HCT116 (cell line): Measurements from ENCODE around the gene COG8. TPM values are rescaled to one million over a fixed set of nuclear protein-coding genes. Genes with fewer than 3 reads are reported as not detected.

Source experiments
- ATAC-seq: fragments of 200-7000 bp; cut with Tn5 transposase; 2 replicates; pipeline ENCODE4 v1.9.1; 2020; ENCODE audit warnings: mild to moderate bottlenecking, moderate library complexity
- BruUV-seq: library from RNA; stranded (reverse); fragments of 400-500 nt; replicated peaks from 2 replicates; lab custom pipeline; 2021; lab: Mats Ljungman, UMichigan
- CTCF ChIA-PET: fragments of 300-600 bp; sonication (Branson Sonifier 250); formaldehyde crosslinking; loops from one replicate; lab custom pipeline; 2021; ENCODE audit warnings: antibody characterized with exemption; lab: Charles Lee
- POLR2A ChIA-PET: fragments of 300-600, 350-600 bp; sonication (Branson Sonifier 250); formaldehyde crosslinking; loops from one replicate; lab custom pipeline; 2021; ENCODE audit warnings: antibody characterized with exemption; lab: Charles Lee
- RAD21 ChIA-PET, 2 experiments: fragments of 300-600 bp; sonication (Branson Sonifier 250); formaldehyde crosslinking; loops; one replicate each; lab custom pipeline; 2023; ENCODE audit warnings: low total read pairs in 2 of 2; ENCODE audit not compliant: uncharacterized antibody in 2 of 2, unreplicated experiment in 2 of 2, low non-redundant PET in 1 of 2; lab: Charles Lee
- DNase-seq: peaks from one replicate; pipeline ENCODE4 v3.0.0-alpha.2; 2010; ENCODE audit warnings: low read depth, low spot score
- H2AFZ ChIP-seq: fragments of 200-600 bp; shearing (Covaris generic), sonication (generic); 2 replicates; pipeline ENCODE4 v1.6.1; 2017; ENCODE audit warnings: low read depth, mixed run types, mixed read lengths, antibody characterized with exemption, low read length; ENCODE audit not compliant: poor library complexity, severe bottlenecking
- H3K27ac ChIP-seq: 2 replicates; pipeline ENCODE4 v1.5.1; 2012; ENCODE audit warnings: low read depth, low read length
- H3K27me3 ChIP-seq: fragments of 200-600 bp; sonication (generic); 2 replicates; pipeline ENCODE4 v1.6.1; 2016; ENCODE audit warnings: mixed run types, low read length, mixed read lengths; ENCODE audit not compliant: insufficient read depth
- H3K36me3 ChIP-seq, 2 experiments: fragments of 200-500 bp in 1 of 2; fragments of 200-600 bp in 1 of 2; sonication (Bioruptor generic) in 1 of 2; sonication (generic) in 1 of 2; 2 replicates each; pipeline versions ENCODE4 v1.5.1 to v1.6.1; 2014 to 2016; ENCODE audit warnings: low read length in 2 of 2, inconsistent platforms in 1 of 2, mixed read lengths in 1 of 2, mixed run types in 1 of 2; ENCODE audit not compliant: insufficient read depth in 2 of 2, control insufficient read depth in 1 of 2
- H3K4me1 ChIP-seq, 2 experiments: fragments of 200-600 bp in 1 of 2; sonication (generic) in 1 of 2; 2 replicates each; pipeline versions ENCODE4 v1.5.1 to v1.6.1; 2012 to 2017; ENCODE audit warnings: low read length in 2 of 2, inconsistent platforms in 1 of 2, mild to moderate bottlenecking in 1 of 2, mixed read lengths in 1 of 2, mixed run types in 1 of 2, moderate library complexity in 1 of 2; ENCODE audit not compliant: insufficient read depth in 2 of 2, control insufficient read depth in 1 of 2
- H3K4me2 ChIP-seq: fragments of 200-600 bp; sonication (generic); 2 replicates; pipeline ENCODE4 v1.6.1; 2017; ENCODE audit warnings: mixed run types, low read length, mixed read lengths
- H3K4me3 ChIP-seq, 2 experiments: fragments of 200-600 bp in 1 of 2; sonication (generic) in 1 of 2; replicated peaks in 1 of 2; 2 replicates each; pipeline ENCODE4 v1.5.1; 2011 to 2016; ENCODE audit warnings: low read length in 2 of 2, control low read depth in 1 of 2, low read depth in 1 of 2, mild to moderate bottlenecking in 1 of 2, mixed read lengths in 1 of 2, mixed run types in 1 of 2
- H3K79me2 ChIP-seq: fragments of 200-600 bp; sonication (generic); 2 replicates; pipeline ENCODE4 v1.6.1; 2017; ENCODE audit warnings: mild to moderate bottlenecking, mixed run types, low read length, moderate library complexity, mixed read lengths; ENCODE audit not compliant: insufficient read depth
- H3K9ac ChIP-seq: fragments of 200-600 bp; sonication (generic); 2 replicates; pipeline ENCODE4 v1.6.1; 2016; ENCODE audit warnings: low read length, mixed read lengths
- H3K9me2 ChIP-seq: fragments of 200-600 bp; sonication (generic), shearing (Covaris generic); 2 replicates; pipeline ENCODE4 v1.6.1; 2017; ENCODE audit warnings: mixed run types, mild to moderate bottlenecking, moderate library complexity; ENCODE audit not compliant: insufficient read depth
- H3K9me3 ChIP-seq, 2 experiments: fragments of 200-500 bp in 1 of 2; fragments of 200-600 bp in 1 of 2; sonication (Bioruptor generic) in 1 of 2; sonication (generic) in 1 of 2; 2 replicates each; pipeline ENCODE4 v1.6.1; 2014 to 2017; ENCODE audit warnings: low read length in 2 of 2, mixed read lengths in 2 of 2, inconsistent platforms in 1 of 2, low read depth in 1 of 2, mild to moderate bottlenecking in 1 of 2, mixed run types in 1 of 2, moderate library complexity in 1 of 2; ENCODE audit not compliant: control insufficient read depth in 1 of 2, insufficient read depth in 1 of 2
- H4K20me1 ChIP-seq: fragments of 200-600 bp; sonication (generic), shearing (Covaris generic); 2 replicates; pipeline ENCODE4 v1.6.1; 2017; ENCODE audit warnings: mixed run types, mild to moderate bottlenecking, moderate library complexity; ENCODE audit not compliant: insufficient read depth
- POLR2AphosphoS5 ChIP-seq: IDR thresholded peaks from 2 replicates; pipeline ENCODE4 v1.6.1; 2011; ENCODE audit warnings: mild to moderate bottlenecking, low read depth, low read length, moderate library complexity
- SP1 ChIP-seq: IDR thresholded peaks from 2 replicates; pipeline ENCODE4 v1.6.1; 2012; ENCODE audit warnings: low read depth
- TCF7L2 ChIP-seq: IDR thresholded peaks from 2 replicates; pipeline ENCODE4 v1.7.0; 2011; ENCODE audit warnings: borderline replicate concordance, inconsistent platforms; ENCODE audit not compliant: insufficient read depth, insufficient read length; ENCODE audit errors: extremely low read depth
- ZNF274 ChIP-seq: fragments of 200-500 bp; sonication (Bioruptor generic); IDR thresholded peaks from 2 replicates; pipeline ENCODE4 v1.6.1; 2014; ENCODE audit warnings: mild to moderate bottlenecking, low read depth, low read length, inconsistent platforms
- intact Hi-C: fragments of 100-400 bp; cut with micrococcal nuclease; formaldehyde crosslinking; loops from 2 replicates; pipeline ENCODE4 v1.10.0; 2022
- total RNA-seq: library from RNA; stranded (reverse); gene quantifications from one replicate; pipeline ENCODE4 v1.2.1, GENCODE V29; 2021; ENCODE audit not compliant: unreplicated experiment

Gene COG8
- total RNA-seq, 1 experiment from 2014 or later: 50.3 TPM

- no peak for TF ChIP-seq TCF7L2
Measured at GRCh38 chr16:69329369-69330285, 9.7 kb downstream of the COG8 start (continued).

DNA sequence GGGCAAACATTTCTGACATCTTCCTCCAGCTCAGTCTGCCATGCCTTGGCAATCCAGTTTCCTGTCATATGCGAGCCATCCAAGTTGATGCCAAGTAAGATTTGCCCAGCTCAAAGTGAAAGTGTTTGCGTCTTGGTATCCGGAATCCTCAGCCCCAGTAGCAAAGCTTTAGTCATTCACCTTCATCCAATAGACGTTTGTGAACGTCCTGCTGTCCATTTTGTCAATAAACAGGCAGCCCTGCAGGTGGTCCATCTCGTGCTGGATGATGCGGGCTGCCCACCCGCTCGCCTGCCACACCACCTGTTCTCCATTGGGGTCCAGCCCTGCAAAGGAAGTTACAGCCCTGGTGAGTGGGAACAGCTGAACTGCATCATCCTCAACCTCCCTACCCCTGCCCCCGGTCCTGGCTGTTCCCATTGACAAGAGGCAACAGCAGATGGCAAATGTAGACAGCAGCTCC, 10.5 kb downstream of the COG8 start:
- intact Hi-C loops: no loop called here
- no peak for TF ChIP-seq ZNF274
- 0 out of 2 replicates have a peak, but pooled peaks have one; percentile 4 for TF ChIP-seq SP1
- TF ChIP-seq POLR2AphosphoS5: peak; percentile 7; the same call in 1 of the 2 replicates
- Histone ChIP-seq H4K20me1 (peaks cover 20% of the 10 kb centered on the region; the same call in 1 of the 2 replicates), H3K4me2 (peak overlapping the region; percentile 97), H3K36me3 (peaks cover 36 to 61% of the 10 kb centered on the region in 2 experiments), H3K27me3 (no peaks in the 10 kb centered on the region), H3K79me2 (peaks cover 88% of the 10 kb centered on the region), H2AFZ (no peak overlapping the region), H3K4me3 (peak overlapping the region; percentile 87 to 88), H3K9me3 (no peaks in the 10 kb centered on the region), H3K9ac (peak overlapping the region; percentile 88), H3K27ac (peak overlapping the region; percentile 87), H3K9me2 (no peaks in the 10 kb centered on the region), H3K4me1 (peaks cover 18 to 33% of the 10 kb centered on the region in 2 experiments)
- ChIA-PET POLR2A (no interaction called here), RAD21 (no interaction called here), CTCF (no interaction called here)
- no TSS peak for BruUV-seq
- ATAC-seq (no peak), DNase-seq (no peak)
